HG02943 (cell line): ENCODE measurements around the gene ASTE1.
"Not testable (repeated sequence)": the region's sequence is repeated elsewhere in the genome, so short reads cannot be mapped to it uniquely, and the experiment has no call there.

Source experiments
- ATAC-seq: cut with Tn5 transposase; IDR thresholded peaks from one replicate; pipeline ENCODE4 v1.9.1; 2021; ENCODE audit warnings: mild to moderate bottlenecking, low read depth, moderate library complexity; ENCODE audit not compliant: unreplicated experiment

Gene ASTE1

DNA sequence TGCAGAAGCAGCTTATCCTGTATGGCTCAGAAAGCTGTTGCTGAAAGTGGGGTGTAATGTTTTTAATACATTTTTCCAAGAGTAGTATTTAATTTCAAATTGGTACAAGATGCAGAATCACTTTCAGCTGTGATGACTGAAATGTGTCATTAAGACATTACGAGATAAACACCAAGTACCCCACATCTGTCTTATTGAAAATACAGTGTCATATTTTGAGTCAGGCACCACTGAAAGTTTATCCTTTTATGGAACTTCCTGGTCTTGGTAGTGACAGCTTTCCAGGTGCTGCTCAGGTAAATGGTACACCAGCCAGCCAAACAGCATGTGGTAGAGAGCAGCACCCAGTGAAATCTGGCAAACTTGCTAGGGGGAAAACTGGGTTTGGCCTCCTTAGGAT is 16.9 kb downstream of the ASTE1 start:
- no peak for ATAC-seq

DNA sequence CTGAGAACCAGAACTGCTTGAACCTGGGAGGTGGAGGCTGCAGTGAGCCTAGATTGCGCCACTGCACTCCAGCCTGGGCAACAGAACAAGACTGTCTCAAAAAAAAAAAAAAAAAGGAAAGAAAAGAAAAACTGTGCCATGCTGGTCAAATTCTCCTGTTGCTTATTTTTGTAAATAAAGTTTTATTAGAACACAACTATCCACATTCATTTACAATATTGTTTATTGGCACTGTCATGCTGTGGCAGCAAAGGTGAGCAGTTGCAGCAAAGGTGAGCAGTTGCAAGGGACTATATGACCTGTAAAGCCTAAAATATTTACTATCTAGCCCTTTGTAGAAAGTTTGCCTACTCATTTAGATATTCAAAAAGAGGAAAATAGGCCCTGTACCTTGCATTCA is 18.3 kb downstream of the ASTE1 start:
- ATAC-seq = no peak

DNA sequence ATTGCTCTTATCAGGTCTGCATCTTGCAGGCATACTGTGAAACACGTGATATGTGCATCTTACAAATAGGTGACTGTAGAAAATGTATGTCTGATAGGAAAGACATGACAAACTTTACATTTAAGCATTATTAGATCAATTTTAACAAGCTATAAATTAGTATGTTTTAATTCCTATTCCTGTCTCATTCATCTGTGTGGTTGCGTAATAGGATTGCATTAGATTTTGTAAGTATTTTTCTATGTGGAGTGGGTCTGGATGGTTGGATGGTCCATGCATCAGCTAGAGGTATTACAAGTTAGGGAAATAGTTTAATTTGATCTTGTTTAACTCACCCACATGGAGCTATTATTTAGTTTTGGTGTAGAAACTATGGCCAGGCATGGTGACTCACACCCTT is 18.8 kb downstream of the ASTE1 start:
- ATAC-seq = no peak

DNA sequence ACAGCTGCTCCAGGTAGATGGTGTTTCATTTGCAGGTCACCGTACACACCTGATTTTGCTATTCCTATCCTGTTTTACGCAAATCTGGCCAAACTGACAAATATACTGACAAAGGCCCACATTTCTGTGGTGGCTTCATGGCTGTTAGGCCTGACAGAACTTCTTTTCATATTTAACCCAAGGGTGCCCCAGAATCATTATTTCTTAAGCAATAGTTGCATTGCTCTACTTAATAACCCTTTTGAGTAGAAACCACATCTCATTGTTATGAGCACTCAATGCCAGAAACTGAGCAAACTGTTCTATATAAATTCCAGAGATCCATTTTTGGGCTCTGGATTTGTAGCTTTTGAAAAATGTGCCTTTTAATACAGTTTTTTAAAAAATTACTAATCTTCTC is 19.4 kb downstream of the ASTE1 start:
- ATAC-seq = no peak

DNA sequence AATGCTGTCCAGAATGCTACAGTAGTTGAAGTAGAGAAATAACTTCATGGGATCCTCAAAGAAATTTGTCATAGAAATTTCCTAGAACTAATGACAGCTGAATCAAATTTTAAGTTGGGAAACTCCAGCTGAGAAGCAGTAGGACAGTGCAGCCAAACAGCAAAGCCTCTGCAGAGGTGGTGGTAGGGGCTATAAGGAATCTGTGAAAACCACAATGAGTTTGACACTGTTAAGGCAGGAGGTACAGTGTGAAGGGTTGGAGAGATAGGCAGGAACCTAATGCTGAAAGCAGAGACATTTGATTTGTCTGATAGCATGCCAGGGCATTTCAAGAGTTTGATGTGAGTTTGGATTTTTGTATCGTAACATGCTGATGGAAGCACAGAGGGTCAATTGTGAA is 22.0 kb downstream of the ASTE1 start:
- no peak for ATAC-seq

DNA sequence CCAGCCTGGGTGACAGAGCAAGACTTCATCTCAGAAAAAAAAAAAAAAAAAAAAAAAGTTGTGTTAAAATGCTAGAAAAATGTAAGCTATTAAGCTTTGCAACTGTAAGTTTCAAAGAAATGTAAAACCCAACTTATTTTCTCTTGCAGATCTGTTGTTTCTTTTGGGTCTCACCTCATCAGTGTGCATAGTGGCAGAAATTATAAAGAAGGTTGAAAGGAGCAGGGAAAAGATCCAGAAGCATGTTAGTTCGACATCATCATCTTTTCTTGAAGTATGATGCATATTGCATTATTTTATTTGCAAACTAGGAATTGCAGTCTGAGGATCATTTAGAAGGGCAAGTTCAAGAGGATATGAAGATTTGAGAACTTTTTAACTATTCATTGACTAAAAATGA is 25.6 kb downstream of the ASTE1 start:
- no peak for ATAC-seq

DNA sequence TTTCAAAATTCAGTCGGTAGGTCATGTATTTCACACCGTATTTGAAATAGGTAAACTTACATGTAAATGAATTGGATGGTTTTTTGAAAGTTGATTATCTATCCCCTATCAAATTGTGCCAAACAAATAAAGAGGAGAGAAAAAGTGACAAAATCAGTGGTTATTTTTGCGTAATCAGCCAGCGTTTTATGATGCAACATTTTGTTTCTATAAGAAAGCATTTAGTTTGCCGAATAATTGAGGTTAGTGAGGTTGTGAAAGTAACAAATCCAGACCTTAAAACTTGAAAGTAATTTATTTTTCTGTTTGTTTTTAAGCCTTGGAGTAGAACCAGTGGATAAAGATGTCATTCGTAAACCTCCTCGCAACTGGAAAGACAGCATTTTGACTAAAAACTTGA is 29.3 kb downstream of the ASTE1 start:
- ATAC-seq = no peak

DNA sequence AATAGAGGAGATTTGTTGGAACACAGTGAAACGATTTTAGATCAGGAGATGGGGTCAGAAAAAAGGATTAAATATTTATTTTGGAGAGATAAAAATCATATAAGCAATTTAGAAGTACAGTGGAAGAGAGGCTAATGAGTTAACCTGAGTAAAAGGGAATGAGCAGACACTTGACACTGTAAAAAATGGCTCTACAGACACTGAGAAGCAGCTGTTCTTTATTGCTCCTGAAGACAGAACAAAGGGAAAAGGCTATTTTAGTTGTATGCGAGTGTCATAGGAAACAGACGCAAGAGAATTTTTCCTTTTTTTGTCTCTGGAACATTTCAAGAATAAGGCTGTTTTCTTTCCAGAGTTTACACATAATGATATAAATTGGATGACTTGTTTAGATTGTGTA is 34.3 kb downstream of the ASTE1 start:
- ATAC-seq = no peak

DNA sequence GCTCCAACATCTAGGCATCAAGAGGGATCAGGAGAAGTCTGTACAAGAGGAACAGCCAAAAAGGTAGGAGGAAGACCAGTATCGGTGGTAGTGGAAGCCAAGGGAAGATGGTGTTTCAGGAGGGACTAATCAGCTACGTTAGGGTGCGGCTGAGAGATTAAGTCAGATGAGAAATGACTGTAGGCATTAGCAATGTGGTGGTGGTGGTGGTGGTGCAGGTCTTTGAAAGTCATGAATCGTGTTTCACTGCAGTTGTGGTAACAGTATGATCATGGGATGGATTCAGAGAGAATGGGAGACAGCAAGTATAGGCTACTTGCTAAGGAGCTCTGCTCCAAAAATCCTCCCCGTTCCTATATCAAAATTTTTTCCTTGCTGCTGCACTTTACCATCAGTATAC is 35.5 kb downstream of the ASTE1 start:
- ATAC-seq = no peak

DNA sequence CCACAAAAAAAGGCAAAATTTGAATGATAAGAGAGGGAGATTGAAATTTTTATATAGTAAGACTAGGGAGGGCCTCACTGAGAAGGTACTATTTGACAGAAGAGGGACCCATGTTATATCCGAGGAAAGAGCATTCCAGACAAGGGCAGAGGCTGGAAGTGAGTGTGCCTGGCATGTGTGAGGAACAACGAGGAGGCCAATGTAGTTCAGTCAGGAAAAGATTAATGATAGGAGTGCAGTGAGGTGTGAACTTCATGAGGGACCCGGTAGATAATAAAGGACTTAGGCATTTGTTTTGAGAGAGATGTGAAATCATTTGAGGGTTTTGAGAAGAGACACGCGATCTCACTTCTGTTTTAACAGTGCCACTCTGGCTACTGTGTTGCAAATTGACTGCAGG is 36.3 kb downstream of the ASTE1 start:
- no peak for ATAC-seq

DNA sequence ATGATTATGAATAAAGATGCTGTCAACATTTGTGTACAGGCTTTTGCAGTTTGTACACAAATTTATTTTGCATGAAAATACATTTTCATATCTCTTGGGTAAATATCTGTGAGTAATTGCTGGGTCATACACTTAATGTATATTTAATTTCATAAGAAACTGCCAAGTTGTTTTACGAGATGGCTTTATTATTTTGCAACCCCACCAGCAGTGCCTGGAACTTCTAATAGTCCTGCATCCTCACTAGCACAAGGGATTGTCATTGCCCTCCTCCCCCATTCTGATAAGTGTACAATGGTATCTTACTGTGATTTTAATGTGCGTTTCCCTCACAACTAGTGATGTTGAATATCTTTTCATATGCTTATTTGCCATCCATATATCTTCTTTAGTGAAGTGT is 45.2 kb downstream of the ASTE1 start:
- ATAC-seq = no peak

DNA sequence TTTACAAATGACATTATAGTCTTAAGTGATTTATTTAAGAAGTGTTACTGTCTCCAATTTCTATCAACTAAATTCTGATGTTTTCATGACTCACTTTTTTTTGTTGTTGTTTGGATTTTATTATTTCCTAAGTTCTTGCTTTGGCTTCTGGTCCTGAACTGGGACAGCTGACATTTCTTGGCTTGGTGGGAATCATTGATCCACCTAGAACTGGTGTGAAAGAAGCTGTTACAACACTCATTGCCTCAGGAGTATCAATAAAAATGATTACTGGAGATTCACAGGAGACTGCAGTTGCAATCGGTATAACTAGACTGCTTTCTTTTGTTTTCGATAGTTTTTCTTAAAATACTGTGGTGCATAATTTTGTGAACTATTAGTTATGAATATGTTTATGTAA is 47.5 kb downstream of the ASTE1 start:
- no peak for ATAC-seq

DNA sequence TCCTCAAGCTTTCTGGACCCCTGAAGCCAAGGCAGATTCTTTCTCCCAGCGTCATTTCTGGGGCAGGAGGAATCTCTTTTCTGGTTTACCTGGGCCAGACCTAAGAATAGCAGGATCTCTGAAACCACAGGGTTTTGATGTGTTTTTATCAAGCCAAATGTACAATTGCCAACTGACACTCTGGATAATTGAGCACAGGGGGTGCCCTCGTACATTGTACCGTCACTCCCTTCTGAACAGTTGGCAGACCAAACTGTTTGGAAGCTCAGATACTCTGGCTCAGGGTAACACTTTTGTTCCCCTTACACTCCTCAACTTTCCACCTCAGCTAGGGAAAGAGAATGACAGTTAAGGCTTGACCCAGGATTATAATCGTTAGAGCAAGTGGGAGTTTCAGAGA is 49.9 kb downstream of the ASTE1 start:
- no peak for ATAC-seq

DNA sequence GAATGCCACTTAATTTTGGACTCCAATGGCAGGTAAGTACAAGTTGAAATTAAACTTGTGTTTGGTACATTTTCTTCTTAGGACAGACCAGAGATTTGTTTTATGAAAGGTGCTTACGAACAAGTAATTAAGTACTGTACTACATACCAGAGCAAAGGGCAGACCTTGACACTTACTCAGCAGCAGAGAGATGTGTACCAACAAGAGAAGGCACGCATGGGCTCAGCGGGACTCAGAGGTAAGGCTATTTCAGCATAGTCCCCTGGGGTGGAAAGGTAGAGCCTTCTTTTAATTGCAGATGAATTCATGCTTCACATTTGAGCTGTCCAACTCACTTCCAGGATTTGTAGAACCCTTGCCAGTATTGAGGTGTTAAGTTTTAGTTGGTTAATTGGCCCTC is 51.4 kb downstream of the ASTE1 start:
- no peak for ATAC-seq

DNA sequence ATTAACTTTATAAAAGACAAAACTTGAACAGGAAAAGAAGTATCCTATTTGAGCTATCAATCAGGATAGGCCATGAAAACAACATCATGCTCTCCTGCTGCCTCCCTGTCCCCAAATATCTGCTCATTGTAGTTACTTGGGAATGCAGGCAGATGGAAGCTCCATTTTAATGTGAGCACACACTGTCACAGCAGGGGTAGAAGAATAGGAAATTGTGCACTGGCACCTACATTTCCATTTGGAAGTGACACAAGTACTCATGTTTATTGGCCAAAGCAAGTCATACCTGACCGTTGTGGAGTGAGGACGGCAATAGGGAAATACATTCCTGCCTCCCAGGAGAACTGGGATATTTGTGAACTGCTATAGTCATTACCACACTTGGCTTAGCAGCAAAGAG is 52.4 kb downstream of the ASTE1 start:
- ATAC-seq = no peak

DNA sequence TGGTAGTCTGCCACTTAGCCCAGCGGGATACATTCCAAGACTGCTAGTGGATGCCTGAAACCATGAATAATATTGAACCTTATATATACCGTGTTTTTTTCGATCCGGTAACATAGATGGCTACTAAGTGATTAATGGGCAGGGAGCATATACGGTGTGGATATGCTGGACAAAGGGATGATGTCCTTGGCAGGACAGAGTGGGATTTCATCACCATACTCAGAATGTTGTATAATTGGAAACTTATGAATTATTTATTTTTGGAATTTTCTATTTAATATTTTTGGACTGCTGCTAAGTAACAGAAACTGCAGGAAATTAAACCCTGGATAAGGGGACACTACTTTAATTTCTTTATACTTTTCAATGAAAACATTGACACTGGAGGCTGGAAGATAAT is 53.2 kb downstream of the ASTE1 start:
- no peak for ATAC-seq

DNA sequence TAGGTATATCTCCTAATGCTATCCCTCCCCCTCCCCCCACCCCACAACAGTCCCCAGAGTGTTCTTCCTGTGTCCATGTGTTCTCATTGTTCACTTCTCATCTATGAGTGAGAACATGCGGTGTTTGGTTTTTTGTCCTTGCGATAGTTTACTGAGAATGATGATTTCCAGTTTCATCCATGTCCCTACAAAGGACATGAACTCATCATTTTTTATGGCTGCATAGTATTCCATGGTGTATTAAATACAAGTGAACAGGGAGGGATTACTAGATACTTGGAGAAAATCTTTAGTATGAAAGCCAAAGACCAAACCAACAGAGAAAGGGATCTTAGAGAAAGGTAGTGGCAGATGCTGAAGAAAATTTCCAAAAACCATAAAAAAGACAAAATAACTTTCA is 54.0 kb downstream of the ASTE1 start:
- not testable (repeated sequence) for ATAC-seq

DNA sequence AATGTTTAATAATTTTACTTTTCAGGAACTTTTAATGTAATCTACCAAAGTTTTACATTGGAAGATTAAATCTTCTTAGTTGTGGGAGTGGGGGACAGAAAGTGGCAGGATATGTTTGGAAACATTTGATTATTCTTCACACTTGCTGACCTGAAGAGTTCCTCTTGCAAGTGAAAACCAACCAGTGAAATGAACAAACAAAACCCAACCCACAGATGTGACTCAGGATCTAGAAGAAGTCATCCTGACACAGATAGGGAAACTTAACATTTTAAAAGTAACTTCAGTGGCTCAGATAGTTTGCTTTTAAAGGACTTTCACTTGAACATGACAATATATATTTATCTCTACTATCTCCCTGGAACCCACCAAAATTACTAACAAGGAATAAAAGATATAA is 55.4 kb downstream of the ASTE1 start:
- ATAC-seq = no peak

DNA sequence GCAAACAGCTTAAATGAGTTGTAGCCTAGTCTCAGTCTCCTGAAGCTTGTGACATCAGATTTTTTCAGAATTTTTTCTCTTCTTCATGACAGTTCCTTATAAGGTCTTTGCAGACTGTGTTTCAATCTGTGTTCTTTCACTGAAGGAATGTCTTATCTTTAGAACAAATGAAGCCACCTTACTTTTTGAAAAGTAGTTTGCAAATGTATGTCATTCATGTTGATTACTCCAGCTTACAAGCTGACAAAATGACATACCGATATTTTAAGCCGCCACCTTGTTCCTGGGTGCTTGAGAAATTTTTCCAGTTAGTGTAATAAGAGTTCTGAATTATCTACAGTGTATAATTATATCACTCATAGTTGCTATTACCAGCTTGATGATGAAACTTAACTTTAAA is 57.0 kb downstream of the ASTE1 start:
- ATAC-seq = no peak

DNA sequence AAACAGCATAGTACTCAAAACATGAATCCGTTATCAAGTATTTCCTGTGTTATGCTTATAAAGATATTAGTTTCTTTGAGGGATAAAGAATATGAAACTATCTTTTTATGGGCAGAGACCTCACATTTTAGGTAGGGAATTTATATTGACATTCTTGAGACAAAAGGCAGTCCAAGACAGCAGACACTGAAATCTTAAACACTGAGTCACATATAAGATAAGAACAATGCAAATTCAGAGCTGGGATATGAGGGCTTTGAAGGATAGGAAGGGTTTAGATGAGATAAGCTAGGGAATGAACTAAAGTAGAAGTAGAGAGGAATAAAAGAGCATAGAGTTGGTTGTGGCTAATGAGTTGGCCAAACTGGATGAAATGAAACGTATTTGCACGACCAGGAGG is 58.4 kb downstream of the ASTE1 start:
- ATAC-seq = no peak

DNA sequence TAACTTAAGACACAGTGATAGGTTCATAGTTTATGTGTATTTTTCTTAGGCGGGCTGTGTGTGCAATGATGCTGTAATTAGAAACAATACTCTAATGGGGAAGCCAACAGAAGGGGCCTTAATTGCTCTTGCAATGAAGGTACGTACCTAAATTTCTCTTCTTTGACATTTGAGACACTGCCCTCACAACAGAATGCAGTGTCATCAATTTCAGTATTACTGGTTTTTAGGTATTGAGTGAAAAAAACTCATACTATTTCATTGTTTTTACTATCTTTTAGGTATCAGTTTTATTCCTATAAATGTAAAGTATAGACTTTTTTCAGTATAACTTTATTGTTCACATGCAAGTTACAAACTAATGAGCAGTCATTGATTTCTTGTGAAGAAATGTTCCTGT is 59.3 kb downstream of the ASTE1 start:
- no peak for ATAC-seq

DNA sequence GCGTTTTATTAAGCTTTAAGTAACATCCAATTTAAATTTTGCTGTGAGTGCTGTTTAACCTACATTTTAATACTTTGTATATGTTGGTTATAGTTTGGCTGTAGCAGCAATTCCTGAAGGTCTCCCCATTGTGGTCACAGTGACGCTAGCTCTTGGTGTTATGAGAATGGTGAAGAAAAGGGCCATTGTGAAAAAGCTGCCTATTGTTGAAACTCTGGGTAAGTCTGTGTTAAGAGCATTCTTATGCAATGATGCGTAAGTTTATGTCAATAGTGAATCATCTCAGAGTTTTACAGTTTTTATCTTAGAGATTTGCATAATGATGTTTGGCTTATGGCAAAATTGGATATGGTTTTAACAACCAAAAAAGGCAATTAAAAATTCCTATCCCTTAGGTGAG is 62.7 kb downstream of the ASTE1 start:
- no peak for ATAC-seq
